AG04450 (cell line): ENCODE measurements around the gene GALP. TPM values are rescaled to one million over a fixed set of nuclear protein-coding genes. Genes with fewer than 3 reads are reported as not detected.
A peak's percentile ranks its signal among the peaks of the same experiment; 100 is the strongest.

Source experiments
- CTCF ChIA-PET: fragments of 300-600, 350-600 bp; formaldehyde crosslinking; extraction: SDS; loops from one replicate; lab custom pipeline; 2022; ENCODE audit warnings: antibody characterized with exemption, inconsistent platforms; lab: Charles Lee
- POLR2A ChIA-PET: fragments of 350-600 bp; formaldehyde crosslinking; extraction: SDS; loops from one replicate; lab custom pipeline; 2021; ENCODE audit warnings: antibody characterized with exemption, inconsistent platforms; lab: Yijun Ruan, JAX
- DNase-seq: peaks from one replicate; pipeline ENCODE4 v3.0.0-alpha.2; 2011; ENCODE audit warnings: low read depth, low spot score
- H3K27ac ChIP-seq: one replicate; pipeline ENCODE4 v1.5.1; 2012; ENCODE audit warnings: low read depth, low read length, control low read depth
- H3K27me3 ChIP-seq: one replicate; pipeline ENCODE4 v1.6.0; 2012; ENCODE audit warnings: low read length; ENCODE audit not compliant: control insufficient read depth, insufficient read depth
- H3K4me3 ChIP-seq: 2 replicates; pipeline ENCODE4 v1.5.1; 2011; ENCODE audit warnings: mild to moderate bottlenecking, low read depth, low read length, control low read depth
- H3K9me3 ChIP-seq: 2 replicates; pipeline ENCODE4 v1.5.1; 2012; ENCODE audit warnings: low read length; ENCODE audit not compliant: control insufficient read depth, insufficient read depth
- polyA plus RNA-seq: library from polyadenylated mRNA; depleted of rRNA; stranded (reverse); fragments of >200 nt; gene quantifications from 2 replicates; pipeline ENCODE4 v1.2.3, GENCODE V29; 2011
- TF ChIP-seq, protein P1 (sequence below): IDR thresholded peaks from 2 replicates; pipeline ENCODE4 v1.5.1; 2011; ENCODE audit warnings: low read depth, low read length, control low read depth, inconsistent platforms

Gene GALP
- polyA plus RNA-seq, 1 experiment = not detected

DNA sequence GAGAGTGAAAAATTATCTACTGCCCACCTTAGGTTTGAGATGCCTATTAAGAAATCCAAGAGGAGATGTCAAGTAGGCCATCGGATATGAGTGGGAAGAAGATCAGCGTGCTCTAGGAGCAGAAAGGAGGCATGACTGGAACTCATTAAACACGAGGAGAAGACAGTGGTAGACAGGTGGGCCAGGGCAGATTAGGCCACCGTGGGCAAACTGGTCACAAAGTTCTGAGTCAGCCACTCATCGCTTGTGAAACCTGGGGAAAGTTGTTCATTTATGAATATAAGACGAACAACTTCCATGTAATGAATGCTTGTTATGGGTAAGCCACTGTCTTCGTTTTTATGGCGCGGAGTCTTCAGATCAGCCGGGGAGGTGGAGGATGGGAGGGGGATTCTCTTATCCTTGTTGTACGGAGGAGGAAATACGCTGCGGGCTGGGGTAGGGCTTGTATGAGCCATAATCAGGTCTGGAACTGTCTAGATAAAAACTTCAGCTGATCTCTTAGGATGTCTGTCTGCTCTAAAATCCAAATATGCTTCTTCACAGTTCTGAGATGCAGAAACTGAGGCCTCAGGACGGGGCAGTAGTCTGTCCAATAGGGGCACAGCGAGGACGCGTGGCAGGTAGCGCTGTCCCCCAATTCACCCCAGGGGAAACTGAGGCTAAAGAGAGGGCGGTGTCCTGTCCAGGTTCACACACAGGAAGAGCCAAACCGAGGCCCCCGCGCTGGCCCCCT, 35.8 kb upstream of the GALP start:
- Histone ChIP-seq H3K27me3 (no peaks in the 10 kb centered on the region), H3K4me3 (peak overlapping the region; percentile 60), H3K27ac (peak overlapping the region; percentile 40), H3K9me3 (no peaks in the 10 kb centered on the region)
- DNase-seq = no peak
- POLR2A ChIA-PET = interaction anchor here (0.6 to 2.6 kb wide), 7 partner anchors 8 to 175 kb away, joined by 3 to 12 read pairs (median 5); partner anchors contain the start of genes ZNF787 and ZSCAN5A
- CTCF ChIA-PET = interaction anchor here (2.5 kb wide), 1 partner anchor 59 kb away, joined by 10 read pairs; no protein-coding TSS in a partner anchor
- TF ChIP-seq, protein P1, sequence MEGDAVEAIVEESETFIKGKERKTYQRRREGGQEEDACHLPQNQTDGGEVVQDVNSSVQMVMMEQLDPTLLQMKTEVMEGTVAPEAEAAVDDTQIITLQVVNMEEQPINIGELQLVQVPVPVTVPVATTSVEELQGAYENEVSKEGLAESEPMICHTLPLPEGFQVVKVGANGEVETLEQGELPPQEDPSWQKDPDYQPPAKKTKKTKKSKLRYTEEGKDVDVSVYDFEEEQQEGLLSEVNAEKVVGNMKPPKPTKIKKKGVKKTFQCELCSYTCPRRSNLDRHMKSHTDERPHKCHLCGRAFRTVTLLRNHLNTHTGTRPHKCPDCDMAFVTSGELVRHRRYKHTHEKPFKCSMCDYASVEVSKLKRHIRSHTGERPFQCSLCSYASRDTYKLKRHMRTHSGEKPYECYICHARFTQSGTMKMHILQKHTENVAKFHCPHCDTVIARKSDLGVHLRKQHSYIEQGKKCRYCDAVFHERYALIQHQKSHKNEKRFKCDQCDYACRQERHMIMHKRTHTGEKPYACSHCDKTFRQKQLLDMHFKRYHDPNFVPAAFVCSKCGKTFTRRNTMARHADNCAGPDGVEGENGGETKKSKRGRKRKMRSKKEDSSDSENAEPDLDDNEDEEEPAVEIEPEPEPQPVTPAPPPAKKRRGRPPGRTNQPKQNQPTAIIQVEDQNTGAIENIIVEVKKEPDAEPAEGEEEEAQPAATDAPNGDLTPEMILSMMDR = no peak

DNA sequence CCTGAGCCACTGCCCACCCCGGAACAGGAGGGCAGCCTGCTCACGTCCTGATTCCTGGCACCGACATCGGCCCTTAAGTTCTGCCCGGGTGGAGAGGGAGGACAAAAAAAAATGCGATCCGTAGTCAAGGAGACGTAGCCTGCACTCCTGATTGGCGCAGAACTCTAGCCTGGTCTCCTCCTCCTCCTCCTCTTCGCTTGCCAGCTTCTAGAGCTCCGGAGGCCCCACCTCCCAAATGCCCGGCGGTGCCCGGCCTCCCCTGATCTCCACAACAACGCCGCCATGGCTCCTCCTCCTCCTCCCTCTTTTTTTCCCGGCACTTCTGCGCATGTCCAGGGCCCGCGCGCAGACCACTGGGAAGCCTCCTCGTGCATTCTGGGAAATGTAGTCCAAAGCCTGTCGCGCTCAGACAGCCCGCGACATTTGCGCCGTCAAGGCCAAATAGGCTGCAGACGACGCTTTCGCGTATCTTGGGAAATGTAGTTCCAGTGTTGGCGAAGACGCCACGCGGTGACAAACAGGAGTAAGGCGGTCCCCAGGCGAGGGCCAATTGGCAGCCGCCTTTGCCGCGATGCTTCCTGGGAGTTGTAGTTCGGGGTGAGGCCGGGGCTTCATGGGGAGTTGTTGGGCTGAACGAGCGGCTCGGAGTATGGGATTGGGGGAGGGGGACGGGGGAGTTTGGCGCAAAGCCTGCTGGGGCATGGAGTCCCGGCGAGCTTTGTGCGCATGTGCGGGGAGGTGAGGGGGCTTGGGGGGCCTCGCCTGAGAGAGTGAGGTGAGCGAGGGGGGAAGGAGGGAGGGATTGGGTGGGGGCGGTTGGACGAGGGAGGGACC, 35.0 kb upstream of the GALP start, which contains the start of gene ZNF444:
Gene ZNF444, plus strand, starts transcription at position 705 of the 834 bp plus-strand sequence. CDS start 5,625 bp downstream, outside the sequence.
- ChIA-PET CTCF (interaction anchor here (0.6 to 2.5 kb wide), 5 partner anchors 12 to 583 kb away, joined by 3 to 10 read pairs (median 4); no protein-coding TSS in a partner anchor), POLR2A (interaction anchor here (0.6 to 2.6 kb wide), 10 partner anchors 8 to 174 kb away, joined by 3 to 12 read pairs (median 4); partner anchors contain the start of genes ZNF787 and ZSCAN5A)
- TF ChIP-seq, protein P1 = no peak
- peak within 1 kb of the TSS; percentile 87 for H3K27ac ChIP-seq
- H3K9me3 ChIP-seq = no peaks in the 10 kb centered on the region
- H3K27me3 ChIP-seq = no peaks in the 10 kb centered on the region
- peak within 1 kb of the TSS; percentile 75 for H3K4me3 ChIP-seq
- peak; percentile 99 for DNase-seq

DNA sequence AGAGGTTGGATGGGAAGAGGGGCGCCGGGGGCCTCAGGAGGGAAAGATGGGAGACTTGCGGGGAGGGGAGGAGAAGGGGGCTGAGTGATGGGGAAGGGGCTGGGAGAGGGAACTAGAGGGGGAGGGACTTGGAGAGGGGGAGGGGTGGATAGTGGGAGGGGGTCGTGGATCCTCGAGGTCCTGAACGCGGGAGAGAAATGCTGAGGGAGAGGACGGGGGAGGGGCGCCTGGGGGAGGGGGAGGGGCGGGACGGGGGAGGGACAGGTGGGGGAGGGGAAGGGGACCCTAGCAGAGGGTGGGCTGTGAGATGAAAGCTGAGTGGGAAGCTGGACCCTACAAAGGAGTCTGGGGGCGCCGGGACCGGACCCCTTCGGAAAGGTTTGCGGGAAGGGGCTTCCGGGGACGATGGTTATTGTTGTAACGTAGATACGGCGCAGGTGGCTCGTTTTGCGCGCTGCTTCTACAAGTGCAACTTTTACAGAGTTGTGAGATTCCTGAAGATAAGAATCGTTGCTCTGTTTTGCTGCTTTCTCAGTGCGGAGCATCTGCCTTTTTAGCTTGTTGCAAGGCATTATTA, 34.3 kb upstream of the GALP start:
- TF ChIP-seq, protein P1 = no peak
- no peaks in the 10 kb centered on the region for H3K9me3 ChIP-seq
- no peaks in the 10 kb centered on the region for H3K27me3 ChIP-seq
- H3K4me3 ChIP-seq = peak overlapping the region; percentile 75
- DNase-seq = no peak
- ChIA-PET CTCF (interaction anchor here (0.6 to 2.5 kb wide), 4 partner anchors 12 to 584 kb away, joined by 3 to 10 read pairs (median 4); no protein-coding TSS in a partner anchor), POLR2A (interaction anchor here (0.6 to 2.6 kb wide), 4 partner anchors 21 to 53 kb away, joined by 3 to 12 read pairs (median 4); partner anchors contain the start of gene ZNF787)
- no peak overlapping the region for H3K27ac ChIP-seq

DNA sequence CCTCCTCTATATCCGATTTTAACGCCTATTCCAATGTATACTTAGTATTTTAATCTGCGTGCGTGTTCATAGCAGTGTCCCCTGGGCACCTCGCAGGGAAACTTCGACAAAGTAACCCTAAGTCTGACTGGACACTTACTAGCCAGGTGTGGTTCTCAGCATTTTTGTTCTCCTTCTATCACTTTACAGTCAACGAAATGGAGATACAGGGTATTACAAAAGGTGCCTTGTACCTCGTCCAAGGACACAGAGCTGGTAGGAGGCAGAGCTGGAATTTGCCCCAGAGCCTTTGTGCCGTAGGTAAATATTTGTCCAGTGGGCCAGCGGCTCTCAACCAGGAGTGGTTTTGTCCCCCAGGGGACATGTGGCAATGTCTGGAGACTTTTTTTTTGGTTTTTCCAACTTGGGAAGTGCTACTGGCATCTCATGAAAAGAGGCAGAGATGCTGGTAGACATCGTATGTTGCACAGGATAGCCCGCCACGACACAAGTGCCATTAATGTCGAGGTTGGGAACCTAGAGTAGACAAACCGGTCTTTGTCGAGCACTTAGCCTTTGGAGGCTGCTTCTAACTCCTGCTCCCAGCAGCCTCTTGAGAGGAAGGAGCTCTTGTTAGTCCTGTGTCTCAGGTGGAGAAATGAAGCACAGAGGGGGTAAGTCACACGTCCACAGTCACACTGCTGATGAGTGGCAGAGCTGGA, 33.6 kb upstream of the GALP start:
- Histone ChIP-seq H3K9me3 (no peaks in the 10 kb centered on the region; the same call in 1 of the 2 replicates), H3K27ac (no peak overlapping the region), H3K27me3 (no peaks in the 10 kb centered on the region), H3K4me3 (peak overlapping the region; percentile 75)
- TF ChIP-seq, protein P1 = no peak
- no peak for DNase-seq
- ChIA-PET CTCF (interaction anchor here (0.6 to 2.5 kb wide), 4 partner anchors 22 to 191 kb away, joined by 3 to 10 read pairs (median 4); no protein-coding TSS in a partner anchor), POLR2A (interaction anchor here (0.6 to 2.6 kb wide), 2 partner anchors 21 to 51 kb away, joined by 3 to 12 read pairs; partner anchors contain the start of gene ZNF787)
